DOHH2 (cell line): ENCODE measurements around the gene GPX2.

ENCODE experiments used
- CTCF ChIP-seq: fragments of 200-600 bp; sonication (generic); IDR thresholded peaks from one replicate; pipeline ENCODE4 v1.5.1; 2014; ENCODE audit warnings: antibody characterized with exemption, mild to moderate bottlenecking, low read depth, low read length; ENCODE audit not compliant: poor library complexity, severe bottlenecking
- EZH2phosphoT487 ChIP-seq: fragments of 200-600 bp; sonication (generic); IDR thresholded peaks from 2 replicates; pipeline ENCODE4 v1.6.1; 2017; ENCODE audit warnings: borderline replicate concordance, mild to moderate bottlenecking, antibody characterized with exemption, low read length, moderate library complexity, mixed read lengths

GRCh38 chr14:64958201-64958600 lies 15.7 kb upstream of the GPX2 start:
- no peak for TF ChIP-seq CTCF
- TF ChIP-seq EZH2phosphoT487 = no peak
